Loucy (cell line): ENCODE measurements around the gene LRRFIP1.

Source experiments
- H2AFZ ChIP-seq: fragments of 200-600 bp; sonication (generic); 2 replicates; pipeline ENCODE4 v1.6.0; 2016; ENCODE audit warnings: antibody characterized with exemption, mild to moderate bottlenecking, low read length, moderate library complexity
- H3F3A ChIP-seq: fragments of 200-600 bp; 2 replicates; pipeline ENCODE4 v1.6.0; 2016; ENCODE audit warnings: antibody characterized with exemption, low read depth, mild to moderate bottlenecking
- H3K27me3 ChIP-seq: fragments of 200-600 bp; sonication (generic); 2 replicates; pipeline ENCODE4 v1.6.1; 2014; ENCODE audit warnings: low read length, mild to moderate bottlenecking; ENCODE audit not compliant: insufficient read depth, poor library complexity, severe bottlenecking
- H3K36me3 ChIP-seq: fragments of 200-600 bp; sonication (generic); 2 replicates; pipeline ENCODE4 v1.6.1; 2016; ENCODE audit warnings: low read length; ENCODE audit not compliant: insufficient read depth
- H3K4me1 ChIP-seq: fragments of 200-600 bp; sonication (generic); 2 replicates; pipeline ENCODE4 v1.5.1; 2014; ENCODE audit warnings: low read length, mild to moderate bottlenecking; ENCODE audit not compliant: insufficient read depth, poor library complexity, severe bottlenecking
- H3K4me2 ChIP-seq: fragments of 200-600 bp; sonication (generic); 2 replicates; pipeline ENCODE4 v1.6.0; 2014; ENCODE audit warnings: antibody characterized with exemption, low read length, low read depth, mild to moderate bottlenecking; ENCODE audit not compliant: poor library complexity, severe bottlenecking
- H3K4me3 ChIP-seq: fragments of 200-600 bp; sonication (generic); 2 replicates; pipeline ENCODE4 v1.5.1; 2014; ENCODE audit warnings: low read length, mild to moderate bottlenecking, mixed read lengths; ENCODE audit not compliant: poor library complexity, severe bottlenecking
- H3K79me2 ChIP-seq: fragments of 200-600 bp; sonication (generic); 2 replicates; pipeline ENCODE4 v1.6.1; 2014; ENCODE audit warnings: low read length; ENCODE audit not compliant: insufficient read depth
- H3K9ac ChIP-seq: fragments of 200-600 bp; sonication (generic); 2 replicates; pipeline ENCODE4 v1.6.0; 2014; ENCODE audit warnings: mild to moderate bottlenecking, low read depth, low read length, moderate library complexity; ENCODE audit not compliant: poor library complexity, severe bottlenecking
- H3K9me2 ChIP-seq: fragments of 200-600 bp; sonication (generic); replicated peaks from 2 replicates; pipeline ENCODE4 v1.6.1; 2016; ENCODE audit warnings: low read depth, low read length, mixed read lengths
- H3K9me3 ChIP-seq: fragments of 200-600 bp; sonication (generic); 2 replicates; pipeline ENCODE4 v1.6.1; 2014; ENCODE audit warnings: mild to moderate bottlenecking, antibody characterized with exemption, low read length, low read depth; ENCODE audit not compliant: insufficient read depth
- H4K20me1 ChIP-seq: fragments of 200-600 bp; sonication (generic); 2 replicates; pipeline ENCODE4 v1.6.0; 2014; ENCODE audit warnings: antibody characterized with exemption, low read length, mild to moderate bottlenecking; ENCODE audit not compliant: insufficient read depth, poor library complexity, severe bottlenecking
- CTCF ChIP-seq: fragments of 200-600 bp; sonication (generic); conservative IDR thresholded peaks from 2 replicates; pipeline ENCODE4 v1.5.1; 2014; ENCODE audit warnings: mild to moderate bottlenecking, antibody characterized with exemption, low read length
- EZH2phosphoT487 ChIP-seq: fragments of 200-600 bp; IDR thresholded peaks from 2 replicates; pipeline ENCODE4 v1.6.1; 2018; ENCODE audit warnings: antibody characterized with exemption, mild to moderate bottlenecking, moderate library complexity, borderline replicate concordance

The LRRFIP1 gene

DNA sequence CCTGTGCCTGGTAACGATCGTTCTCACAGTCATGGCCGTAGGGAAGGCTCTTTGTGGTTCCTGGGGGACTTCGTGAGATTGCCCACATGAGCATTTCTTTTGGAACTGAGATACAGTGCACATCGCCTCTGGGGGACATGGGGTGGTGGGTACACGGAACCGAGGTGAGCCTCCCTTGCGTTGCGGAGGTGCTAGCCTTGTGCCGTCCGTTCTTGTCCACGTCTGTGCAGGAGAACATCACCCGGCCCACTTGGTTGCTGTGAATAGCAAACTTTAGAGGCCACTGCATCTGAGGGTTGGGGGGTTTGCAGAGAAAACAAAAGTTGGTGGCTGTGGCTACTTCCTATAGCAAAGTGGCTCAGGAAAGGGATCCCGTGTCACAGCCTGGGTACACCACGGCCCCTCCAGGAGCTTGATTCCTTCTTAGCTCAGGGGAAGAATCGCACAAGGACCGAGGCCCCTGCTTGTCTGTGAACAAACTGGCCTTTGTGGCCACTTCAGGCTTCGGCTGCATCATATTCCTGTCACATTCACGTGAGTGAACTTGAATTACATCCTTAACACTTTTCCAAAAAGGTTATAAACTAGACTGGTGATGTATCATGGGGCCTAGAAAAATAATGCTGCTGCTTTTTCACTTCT is 72.6 kb downstream of the LRRFIP1 start:
- peak overlapping the region; percentile 33 for H3K4me3 ChIP-seq
- H3K27me3 ChIP-seq, result no peaks in the 10 kb centered on the region
- TF ChIP-seq CTCF (no peak), EZH2phosphoT487 (no peak)
- peaks cover 86% of the 10 kb centered on the region for H3K4me1 ChIP-seq
- H3K9me3 ChIP-seq, result no peaks in the 10 kb centered on the region
- H4K20me1 ChIP-seq, result peaks cover 94% of the 10 kb centered on the region
- peaks cover 97% of the 10 kb centered on the region for H3K79me2 ChIP-seq
- H3K36me3 ChIP-seq, result no peaks in the 10 kb centered on the region; the same call in 1 of the 2 replicates
- no peak overlapping the region for H2AFZ ChIP-seq
- peak overlapping the region; percentile 62 for H3K4me2 ChIP-seq
- no peak overlapping the region for H3K9ac ChIP-seq
- H3F3A ChIP-seq, result peaks cover 7% of the 10 kb centered on the region
- no peaks in the 10 kb centered on the region for H3K9me2 ChIP-seq

DNA sequence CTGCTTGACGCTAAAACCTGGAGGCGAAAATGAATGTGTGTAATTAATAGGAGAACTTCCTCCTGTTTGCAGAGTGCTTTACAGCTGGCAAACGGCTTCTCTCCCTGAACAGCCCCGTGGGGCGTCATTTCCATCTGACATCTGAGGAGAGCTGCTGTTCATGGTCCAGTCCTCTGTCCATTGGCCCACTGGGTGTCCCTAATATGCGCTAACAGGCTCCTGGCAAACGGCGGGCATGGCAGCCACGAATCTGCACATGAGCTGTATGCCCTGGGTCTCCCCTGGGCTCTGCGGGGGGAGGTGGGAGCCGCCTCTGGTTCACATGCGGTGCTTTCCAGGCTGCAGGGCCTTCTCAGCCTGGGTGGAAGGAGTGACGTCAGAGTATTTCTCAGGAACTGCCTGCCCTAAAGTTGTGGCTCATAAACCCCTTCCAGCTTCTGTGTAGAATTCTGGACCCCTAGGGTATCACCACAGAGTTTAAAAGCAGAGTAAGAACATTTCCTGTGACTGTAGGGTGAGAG is 73.2 kb downstream of the LRRFIP1 start:
- H3K79me2 ChIP-seq, result peaks cover 100% of the 10 kb centered on the region
- H3K9me2 ChIP-seq, result no peaks in the 10 kb centered on the region
- H4K20me1 ChIP-seq, result peaks cover 96% of the 10 kb centered on the region
- H3K27me3 ChIP-seq, result no peaks in the 10 kb centered on the region
- H3K9ac ChIP-seq, result no peak overlapping the region
- no peaks in the 10 kb centered on the region for H3K9me3 ChIP-seq
- peak overlapping the region; percentile 62 for H3K4me2 ChIP-seq
- no peak overlapping the region for H2AFZ ChIP-seq
- peaks cover 83% of the 10 kb centered on the region for H3K4me1 ChIP-seq
- TF ChIP-seq EZH2phosphoT487, result no peak
- TF ChIP-seq CTCF, result no peak
- peaks cover 2% of the 10 kb centered on the region; the same call in 1 of the 2 replicates for H3F3A ChIP-seq
- no peaks in the 10 kb centered on the region; the same call in 1 of the 2 replicates for H3K36me3 ChIP-seq
- H3K4me3 ChIP-seq, result peak overlapping the region; percentile 33

- peaks cover 96% of the 10 kb centered on the region for H4K20me1 ChIP-seq
- H3K9me3 ChIP-seq, result no peaks in the 10 kb centered on the region
- no peaks in the 10 kb centered on the region; the same call in 1 of the 2 replicates for H3K36me3 ChIP-seq
- peak overlapping the region; percentile 62 for H3K4me2 ChIP-seq
- no peak overlapping the region for H2AFZ ChIP-seq
- no peaks in the 10 kb centered on the region for H3K27me3 ChIP-seq
- H3K9me2 ChIP-seq, result no peaks in the 10 kb centered on the region
- TF ChIP-seq CTCF, result no peak
- no peak for TF ChIP-seq EZH2phosphoT487
- H3K4me1 ChIP-seq, result peaks cover 76% of the 10 kb centered on the region
- H3K9ac ChIP-seq, result peak overlapping the region; percentile 25
- peak overlapping the region; percentile 33 for H3K4me3 ChIP-seq
- peaks cover 100% of the 10 kb centered on the region for H3K79me2 ChIP-seq
- H3F3A ChIP-seq, result no peaks in the 10 kb centered on the region
Observed at GRCh38 chr2:237701033-237701858, 73.9 kb downstream of the LRRFIP1 start.
